Prostate gland (tissue), 2 donors: ENCODE measurements around the gene COLEC12.

Experiments
- POLR2A ChIP-seq: fragments of 450-650 bp; IDR thresholded peaks from one replicate; pipeline ENCODE4 v1.6.1; 2016; ENCODE audit warnings: antibody characterized with exemption, mild to moderate bottlenecking
- POLR2AphosphoS5 ChIP-seq: sonication (generic); formaldehyde crosslinking; IDR thresholded peaks from one replicate; pipeline ENCODE4 v1.6.1; 2017; ENCODE audit warnings: antibody characterized with exemption
- TF ChIP-seq, protein P1 (sequence below), 4 experiments: fragments of 200-600 bp in 2 of 4; fragments of 450-650 bp in 2 of 4; sonication (generic) in 2 of 4; IDR thresholded peaks; 1 replicate in 3 of 4; 2 replicates in 1 of 4; pipeline ENCODE4 v1.5.1; 2016 to 2019; ENCODE audit warnings: antibody characterized with exemption in 4 of 4, mild to moderate bottlenecking in 2 of 4, moderate library complexity in 2 of 4

DNA sequence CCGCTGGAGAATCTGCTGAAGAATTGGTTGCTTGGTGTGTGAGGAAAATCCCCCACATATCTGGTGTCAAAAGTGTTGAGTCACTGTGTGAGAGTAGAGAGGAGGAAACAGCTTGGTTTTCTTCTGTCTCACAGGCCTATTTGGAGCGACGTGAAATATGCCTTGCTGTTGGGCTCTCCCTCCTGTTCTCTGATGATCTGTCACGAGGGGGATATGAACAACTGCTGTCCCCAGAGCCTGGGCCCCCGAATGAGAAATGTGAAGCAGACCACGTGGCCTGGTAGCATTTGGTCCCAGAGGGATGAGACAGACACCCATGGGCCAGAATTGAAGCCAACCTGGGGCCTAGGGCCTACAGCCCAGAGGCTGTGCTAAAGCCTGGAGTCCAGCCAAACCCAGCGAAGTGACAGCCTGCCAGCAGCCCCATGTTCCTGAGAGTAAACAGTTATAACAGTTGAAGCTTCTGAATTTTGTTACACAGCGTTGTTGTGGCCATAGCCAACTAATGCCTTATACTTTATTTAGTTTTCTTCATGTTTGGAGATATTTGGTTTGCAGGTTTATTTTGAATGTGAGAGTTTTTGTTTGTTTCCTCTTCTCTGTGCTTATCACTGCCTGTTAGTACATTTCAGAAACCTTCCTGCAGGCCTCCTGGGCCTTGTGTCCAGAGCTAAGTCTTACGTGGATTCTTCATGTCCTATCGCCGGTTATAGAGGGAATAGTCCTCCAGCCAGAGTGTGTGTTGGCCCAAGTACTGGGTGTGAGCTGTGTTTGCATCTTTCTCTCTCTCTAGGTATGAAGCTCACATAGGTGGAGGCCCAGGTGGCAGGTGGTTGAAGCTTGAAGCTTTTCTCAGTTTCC lies 18.7 kb upstream of the COLEC12 start:
- TF ChIP-seq, protein P1, sequence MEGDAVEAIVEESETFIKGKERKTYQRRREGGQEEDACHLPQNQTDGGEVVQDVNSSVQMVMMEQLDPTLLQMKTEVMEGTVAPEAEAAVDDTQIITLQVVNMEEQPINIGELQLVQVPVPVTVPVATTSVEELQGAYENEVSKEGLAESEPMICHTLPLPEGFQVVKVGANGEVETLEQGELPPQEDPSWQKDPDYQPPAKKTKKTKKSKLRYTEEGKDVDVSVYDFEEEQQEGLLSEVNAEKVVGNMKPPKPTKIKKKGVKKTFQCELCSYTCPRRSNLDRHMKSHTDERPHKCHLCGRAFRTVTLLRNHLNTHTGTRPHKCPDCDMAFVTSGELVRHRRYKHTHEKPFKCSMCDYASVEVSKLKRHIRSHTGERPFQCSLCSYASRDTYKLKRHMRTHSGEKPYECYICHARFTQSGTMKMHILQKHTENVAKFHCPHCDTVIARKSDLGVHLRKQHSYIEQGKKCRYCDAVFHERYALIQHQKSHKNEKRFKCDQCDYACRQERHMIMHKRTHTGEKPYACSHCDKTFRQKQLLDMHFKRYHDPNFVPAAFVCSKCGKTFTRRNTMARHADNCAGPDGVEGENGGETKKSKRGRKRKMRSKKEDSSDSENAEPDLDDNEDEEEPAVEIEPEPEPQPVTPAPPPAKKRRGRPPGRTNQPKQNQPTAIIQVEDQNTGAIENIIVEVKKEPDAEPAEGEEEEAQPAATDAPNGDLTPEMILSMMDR (IDR thresholded peaks at IDR 0.05), result no peak
- TF ChIP-seq POLR2A, result no peak
- TF ChIP-seq POLR2AphosphoS5, result no peak
